Omental fat pad (tissue), 4 donors: ENCODE measurements around the gene GPR161. TPM values are rescaled to one million over a fixed set of nuclear protein-coding genes. Genes with fewer than 3 reads are reported as not detected.
"Not testable (repeated sequence)": the region's sequence is repeated elsewhere in the genome, so short reads cannot be mapped to it uniquely, and the experiment has no call there.

ENCODE experiments used
- ATAC-seq: fragments of 150-250 bp; one replicate; pipeline ENCODE4 v1.9.1; 2016; ENCODE audit warnings: mild to moderate bottlenecking, moderate library complexity; ENCODE audit not compliant: low FRiP score
- DNase-seq: peaks from one replicate; pipeline ENCODE4 v3.0.0-alpha.2; 2019; ENCODE audit warnings: low spot score
- CTCF ChIP-seq, 3 donors: fragments of 450-650 bp; IDR thresholded peaks; one replicate each; pipeline ENCODE4 v1.5.1; 2016 to 2017; ENCODE audit warnings: antibody characterized with exemption in 3 of 3, mild to moderate bottlenecking in 3 of 3, moderate library complexity in 2 of 3
- total RNA-seq, 4 donors: library from RNA; depleted of rRNA; stranded (reverse); fragments of >200 nt; gene quantifications; one replicate each; pipeline ENCODE4 v1.1.0, GENCODE V29; 2016

GPR161 gene
- total RNA-seq, 4 donors from 2014 or later = 4.0 to 8.0 (median 5.9) TPM

- ATAC-seq (no peak), DNase-seq (no peak)
- no peak for TF ChIP-seq CTCF (IDR thresholded peaks at IDR 0.05)
Observed at GRCh38 chr1:168057921-168058320, 78.8 kb downstream of the GPR161 start.

- no peak for DNase-seq
- ATAC-seq = no peak
- no peak for TF ChIP-seq CTCF (IDR thresholded peaks at IDR 0.05)
Observed at GRCh38 chr1:168057355-168057754, 79.4 kb downstream of the GPR161 start.

GRCh38 chr1:168056152-168056551 is 80.6 kb downstream of the GPR161 start:
- not testable (repeated sequence) for ATAC-seq, DNase-seq

GRCh38 chr1:168054117-168054516 is 82.6 kb downstream of the GPR161 start:
- TF ChIP-seq CTCF (IDR thresholded peaks at IDR 0.05) = no peak
- no peak for DNase-seq
- no peak for ATAC-seq

GRCh38 chr1:168053681-168054080 is 83.0 kb downstream of the GPR161 start:
- ATAC-seq (no peak), DNase-seq (no peak)
- no peak for TF ChIP-seq CTCF (IDR thresholded peaks at IDR 0.05)

- TF ChIP-seq CTCF (IDR thresholded peaks at IDR 0.05) = no peak
- no peak for DNase-seq
- no peak for ATAC-seq
Observed at GRCh38 chr1:168050880-168051279, 85.8 kb downstream of the GPR161 start.

GRCh38 chr1:168050307-168050706 is 86.4 kb downstream of the GPR161 start:
- DNase-seq (no peak), ATAC-seq (no peak)

More at GRCh38 chr1:168050307-168050706, 86.4 kb downstream of the GPR161 start:
- no peak for TF ChIP-seq CTCF (IDR thresholded peaks at IDR 0.05)
